Sigmoid colon (tissue), 4 donors: ENCODE results near the gene SLFN13.
"Not testable (repeated sequence)": the region's sequence is repeated elsewhere in the genome, so short reads cannot be mapped to it uniquely, and the experiment has no call there.

Experiments
- CTCF ChIP-seq, 4 experiments: fragments of 450-650 bp in 3 of 4; fragments of 200-600 bp in 1 of 4; IDR thresholded peaks; one replicate each; pipeline ENCODE4 v1.5.1; 2016 to 2019; ENCODE audit warnings: antibody characterized with exemption in 4 of 4, mild to moderate bottlenecking in 3 of 4, moderate library complexity in 2 of 4
- EP300 ChIP-seq, 4 donors: sonication (generic); formaldehyde crosslinking; IDR thresholded peaks; one replicate each; pipeline ENCODE4 v1.6.1; 2017; ENCODE audit warnings: antibody characterized with exemption in 4 of 4
- POLR2A ChIP-seq, 2 donors: fragments of 450-650 bp; IDR thresholded peaks; one replicate each; pipeline ENCODE4 v1.6.1; 2016; ENCODE audit warnings: antibody characterized with exemption in 2 of 2, mild to moderate bottlenecking in 2 of 2, moderate library complexity in 2 of 2

GRCh38 chr17:35393783-35394182 lies 54.8 kb downstream of the SLFN13 start:
- not testable (repeated sequence) for TF ChIP-seq CTCF, POLR2A, EP300 (IDR thresholded peaks at IDR 0.05)
